ENCODE data around the gene TMED10.

TMED10 gene

DNA sequence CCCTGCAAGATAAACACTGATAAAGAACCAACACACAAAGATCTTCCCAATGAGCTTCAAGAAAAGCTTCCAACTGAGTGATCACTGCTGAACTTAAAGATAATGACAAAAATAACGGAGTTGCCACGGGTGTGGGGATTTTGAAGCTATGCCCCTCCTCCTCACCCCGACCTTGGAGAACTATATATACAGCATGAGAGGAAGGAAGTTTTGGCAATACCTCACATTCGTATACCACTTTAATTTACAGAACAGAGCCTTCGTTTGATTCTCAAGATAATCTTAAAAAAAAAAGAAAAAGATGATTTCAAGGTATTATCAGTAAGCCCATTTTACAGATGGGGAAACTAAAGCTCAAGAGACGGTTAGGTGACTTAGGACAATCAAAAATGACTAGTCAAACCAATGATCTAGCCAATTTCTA is 50.3 kb downstream of the TMED10 start:
- DNase-seq: peak; percentile 55 to 67 (median 62)

DNA sequence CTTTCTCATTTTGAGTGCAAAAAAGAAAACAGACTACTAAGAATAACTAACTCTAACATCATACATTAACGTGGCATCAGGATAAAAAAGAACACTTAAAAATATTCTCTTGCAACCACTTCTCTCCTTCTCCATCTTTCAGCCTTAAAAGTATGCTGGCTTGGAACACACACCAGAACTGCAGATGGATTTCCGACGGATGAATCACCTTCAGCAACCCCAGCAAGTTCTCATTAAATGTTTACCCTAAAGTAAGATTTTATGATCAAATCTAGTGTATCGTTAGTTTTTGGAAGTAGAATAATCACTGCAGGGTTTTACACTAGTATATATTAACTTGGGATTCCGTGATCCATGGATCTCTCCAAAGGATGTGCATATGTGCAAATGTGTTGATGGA is 50.8 kb downstream of the TMED10 start:
- peak in 1 of 3 donors; percentile 45 for DNase-seq

DNA sequence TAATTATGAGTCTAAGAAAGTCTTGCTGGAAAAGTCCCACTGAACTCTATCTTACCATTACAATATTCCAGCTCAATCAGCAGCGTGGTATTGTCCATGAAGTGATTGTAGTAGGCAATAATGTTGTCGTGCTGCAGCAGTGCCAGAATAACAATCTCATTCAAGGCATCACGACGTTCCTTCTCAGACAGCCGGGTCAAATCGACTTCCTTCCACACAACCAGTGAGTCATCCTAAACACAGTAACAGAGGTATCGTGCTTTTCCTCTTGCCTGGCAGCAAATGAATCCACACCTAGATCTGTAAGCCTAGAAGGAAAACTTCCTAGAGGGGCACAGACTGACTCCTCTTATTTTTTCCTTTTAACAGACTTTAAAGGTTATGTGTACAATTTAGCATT is 52.4 kb downstream of the TMED10 start:
- peak; percentile 62 to 79 (median 74) for DNase-seq

DNA sequence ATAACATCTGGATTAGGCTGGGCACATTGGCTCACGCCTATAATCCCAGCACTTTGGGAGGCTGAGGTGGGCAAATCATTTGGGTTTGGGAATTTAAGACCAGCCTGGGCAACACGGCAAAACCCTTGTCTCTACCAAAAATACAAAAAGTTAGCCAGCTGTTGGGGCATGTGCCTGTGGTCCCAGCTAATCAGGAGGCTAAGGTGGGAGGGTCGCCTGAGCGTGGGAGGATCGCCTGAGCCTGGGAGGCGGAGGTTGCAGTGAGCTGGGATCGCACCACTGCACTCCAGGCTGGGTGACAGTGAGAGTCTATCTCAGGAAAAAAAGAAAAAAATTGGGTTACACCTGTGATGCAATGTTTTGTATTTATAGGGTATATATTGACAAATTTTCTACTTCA is 54.9 kb downstream of the TMED10 start:
- DNase-seq: no peak

DNA sequence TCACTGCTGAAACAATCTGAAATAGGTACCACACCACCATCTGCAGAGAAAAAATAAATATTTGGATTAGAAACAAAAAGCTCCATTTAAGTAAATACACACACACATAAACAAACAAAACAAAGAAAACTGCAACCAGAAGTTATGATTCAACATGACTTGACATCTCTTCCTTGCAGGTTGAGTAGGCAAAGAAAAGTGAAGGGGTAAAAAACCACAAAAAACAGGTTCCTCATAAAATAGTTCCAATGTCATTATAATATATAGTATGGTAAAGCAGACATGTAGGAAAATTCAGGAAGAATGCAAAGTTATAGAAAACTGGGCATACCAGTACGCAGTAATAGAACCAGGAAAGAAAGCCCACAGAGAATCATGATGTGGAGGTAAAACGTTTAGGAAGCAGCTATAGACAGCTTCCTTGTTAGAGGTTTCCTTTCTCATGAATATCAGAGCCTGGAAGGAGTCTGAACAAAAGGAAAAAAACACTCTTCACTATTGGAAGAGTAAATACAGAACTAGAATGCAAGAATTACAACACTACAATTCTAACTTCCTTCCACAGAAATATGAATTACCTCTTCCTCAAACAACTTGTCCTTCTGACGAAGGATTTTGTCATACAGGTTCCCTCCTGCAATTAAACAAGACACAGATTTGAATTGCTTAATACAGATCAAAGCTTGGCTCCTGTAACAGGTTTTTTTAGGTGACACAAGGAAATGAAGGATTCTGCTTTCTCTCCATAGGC is 55.7 kb downstream of the TMED10 start:
- DNase-seq: peak; percentile 28 to 68 (median 59)

DNA sequence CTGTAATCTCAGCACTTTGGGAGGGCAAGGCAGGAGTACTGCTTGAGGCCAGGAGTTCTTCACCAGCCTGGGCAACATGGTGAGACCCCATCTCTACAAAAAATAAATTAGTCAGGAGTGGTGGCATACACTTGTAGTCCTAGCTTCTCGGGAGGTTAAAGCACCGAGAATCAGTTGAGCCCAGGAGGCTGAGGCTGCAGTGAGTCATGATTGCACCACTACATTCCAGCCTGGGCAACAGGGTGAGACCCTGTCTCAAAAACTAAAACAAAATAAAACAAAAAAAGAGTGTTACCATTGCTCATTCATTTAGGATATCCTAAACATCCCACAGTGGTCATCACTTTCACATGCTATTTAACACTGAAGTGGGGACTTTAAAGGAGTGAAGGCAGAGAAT is 57.4 kb downstream of the TMED10 start:
- no peak for DNase-seq

DNA sequence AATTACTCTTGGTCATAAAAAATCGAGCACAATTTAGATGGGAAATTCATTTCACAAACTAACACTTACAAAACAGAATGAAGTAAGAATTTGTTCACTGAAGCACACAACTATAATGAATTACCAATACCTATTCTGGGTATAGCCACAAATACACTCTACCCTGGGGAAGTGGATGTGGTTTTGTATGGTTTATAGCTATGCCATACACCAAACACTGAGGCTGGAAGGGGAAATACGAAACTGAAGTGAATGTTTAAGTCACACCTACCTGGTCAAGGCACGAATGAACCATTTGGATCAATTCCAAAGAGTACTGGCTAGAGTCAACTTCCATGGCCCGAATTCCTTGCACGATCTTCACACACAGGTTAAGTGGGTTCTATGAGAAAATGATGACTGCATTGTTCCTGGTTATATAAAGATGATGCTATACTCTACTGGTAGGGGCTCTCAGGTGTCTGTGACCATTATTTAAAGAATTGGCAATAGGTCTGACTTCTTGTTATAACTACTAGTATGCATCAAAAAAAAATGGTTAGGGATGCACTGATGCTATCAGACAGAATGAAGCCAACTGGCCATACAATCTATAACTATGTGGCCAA is 62.4 kb downstream of the TMED10 start:
- no peak for DNase-seq

DNA sequence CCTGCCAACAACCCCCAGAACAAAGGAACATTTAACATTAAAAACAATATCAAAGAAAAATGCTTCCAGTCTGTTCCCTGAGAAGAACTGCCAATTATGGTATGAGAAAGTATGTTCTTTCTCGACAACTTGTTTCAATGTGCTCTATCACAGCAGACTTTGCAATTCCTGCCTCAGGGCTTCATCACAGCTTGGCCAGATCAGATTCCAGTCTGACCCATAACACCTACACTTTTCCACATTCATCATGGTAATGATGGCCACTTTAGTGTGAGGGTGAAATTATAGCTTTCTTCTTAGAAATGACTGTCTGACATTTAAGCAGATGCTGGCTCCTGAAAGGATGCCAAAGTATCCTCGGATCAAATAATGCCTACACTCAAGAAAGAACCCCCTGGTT is 66.5 kb downstream of the TMED10 start:
- no peak for DNase-seq

DNA sequence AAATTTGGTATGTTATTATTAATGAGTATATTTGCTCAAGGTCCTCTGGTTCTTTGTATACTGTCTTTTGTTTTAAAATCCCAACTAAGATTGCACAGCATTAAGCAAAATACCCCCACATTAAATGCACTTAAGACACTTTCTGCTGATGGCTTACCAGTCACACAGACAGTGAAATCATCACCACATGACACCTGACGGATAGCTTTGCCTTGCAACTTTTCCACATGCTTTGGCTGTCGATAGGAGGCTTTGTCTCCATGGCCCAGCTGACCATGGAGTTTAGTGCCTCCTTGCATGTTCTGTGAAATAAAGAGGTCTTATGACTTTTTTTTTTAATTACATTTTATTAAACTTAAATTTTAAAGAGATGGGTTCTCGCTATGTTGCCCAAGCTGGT is 69.2 kb downstream of the TMED10 start:
- no peak for DNase-seq

DNA sequence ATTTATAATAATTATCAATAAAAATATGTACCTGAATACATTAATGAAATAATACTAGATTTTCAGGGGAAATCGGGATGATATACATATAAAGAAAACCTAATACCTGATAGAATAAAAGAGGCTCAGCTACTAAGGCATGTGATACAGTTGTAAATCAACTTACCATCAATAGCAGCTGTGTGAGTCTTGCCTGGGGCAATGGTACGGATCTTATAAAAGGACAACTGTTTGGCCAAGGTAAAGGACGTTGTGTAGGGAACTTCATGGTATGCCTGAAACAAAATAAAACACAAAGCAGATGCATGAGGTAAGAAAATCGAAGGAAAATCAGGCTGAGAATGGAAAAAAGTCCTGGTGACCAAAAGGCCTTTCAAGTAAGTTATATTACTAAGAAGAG is 74.9 kb downstream of the TMED10 start:
- DNase-seq: no peak

DNA sequence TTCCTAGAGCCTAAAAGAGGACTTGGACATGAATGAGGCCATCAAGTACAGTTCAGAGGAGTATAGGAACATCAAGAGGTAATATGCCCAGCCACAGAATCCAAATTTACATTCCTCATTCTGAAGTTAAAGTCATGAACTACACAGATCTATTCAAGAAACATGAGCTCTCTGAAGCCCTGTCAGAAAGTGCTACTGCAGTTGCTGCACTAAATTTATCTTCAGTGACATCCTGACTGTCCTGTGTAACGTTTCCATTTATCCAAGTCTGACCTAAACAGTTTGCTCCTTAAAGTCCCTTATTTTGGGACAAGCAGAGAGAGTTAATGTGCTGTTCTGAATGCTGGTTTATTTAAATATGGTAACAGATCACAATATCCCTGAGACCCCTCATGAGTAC is 77.7 kb downstream of the TMED10 start:
- DNase-seq: no peak

DNA sequence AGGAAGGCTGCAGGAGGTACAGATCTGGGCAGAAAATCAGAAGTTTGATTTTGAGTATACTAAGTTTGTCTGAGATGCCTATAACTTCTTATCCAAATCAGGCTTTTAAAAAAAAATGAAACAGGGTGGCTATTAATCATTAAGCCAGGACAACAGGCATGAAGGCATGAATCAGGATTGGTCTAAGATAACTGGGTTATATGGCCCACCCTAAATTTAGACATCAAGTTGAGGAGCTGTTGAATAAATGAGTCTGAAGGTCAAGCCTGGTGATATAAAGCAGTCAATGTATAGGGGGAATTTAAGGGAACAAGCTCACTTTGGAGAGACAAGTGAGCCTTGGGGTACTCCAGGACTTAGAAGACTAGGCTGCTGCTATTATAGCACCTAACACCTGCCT is 78.2 kb downstream of the TMED10 start:
- DNase-seq: no peak

DNA sequence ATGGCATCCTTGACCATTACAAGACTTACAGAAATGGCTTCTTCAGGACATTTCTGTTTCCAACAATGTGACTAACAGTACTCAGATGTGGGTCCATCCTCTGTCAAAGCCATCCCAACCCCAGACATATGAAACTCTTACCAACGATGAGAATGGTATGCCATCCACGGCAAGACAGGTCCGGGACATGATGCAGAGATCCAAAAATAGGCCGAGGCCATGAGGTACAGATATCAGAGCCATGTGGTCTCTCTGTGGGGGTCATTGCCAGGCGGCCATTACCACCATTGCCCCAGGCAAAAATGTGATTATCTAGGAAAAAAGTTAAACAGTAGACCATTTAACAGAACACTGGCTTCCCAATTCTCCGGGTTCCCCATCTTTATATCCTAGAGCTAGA is 79.5 kb downstream of the TMED10 start:
- no peak for DNase-seq

DNA sequence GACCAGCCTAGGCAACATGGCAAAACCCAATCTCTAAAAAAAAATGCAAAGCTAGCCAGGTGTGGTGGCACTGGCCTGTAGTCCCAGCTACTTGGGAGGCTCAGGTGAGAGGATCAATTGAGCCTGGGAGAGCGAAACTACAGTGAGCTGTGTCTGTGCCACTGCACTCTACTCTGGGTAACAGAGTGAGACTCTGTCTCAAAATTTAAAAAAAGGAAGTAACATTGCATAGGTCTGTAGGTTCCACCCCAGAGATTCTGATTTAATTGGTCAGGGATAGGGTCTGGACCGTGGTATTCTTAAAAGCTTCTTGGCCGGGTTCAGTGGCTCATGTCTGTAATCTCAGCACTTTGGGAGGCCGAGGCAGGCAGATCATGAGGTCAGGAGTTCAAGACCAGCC is 80.7 kb downstream of the TMED10 start:
- DNase-seq: no peak

DNA sequence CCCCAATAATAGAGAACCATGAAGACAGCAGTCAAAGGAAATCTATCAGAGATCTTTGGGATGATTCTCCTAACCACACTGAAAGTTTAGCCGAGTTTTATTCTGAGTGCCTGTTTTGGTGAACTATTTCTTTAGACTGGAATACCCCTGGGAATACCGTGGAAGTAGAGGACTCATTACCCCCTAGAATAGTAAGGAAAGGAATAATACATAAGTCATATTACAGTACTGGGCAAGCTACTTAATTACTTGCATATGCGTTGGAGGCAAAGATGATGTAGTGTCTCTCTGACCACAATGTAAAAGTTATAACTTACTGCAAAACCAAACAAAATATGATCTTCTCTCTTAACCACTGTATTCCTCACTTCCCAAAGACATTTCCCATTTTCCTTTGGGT is 81.5 kb downstream of the TMED10 start:
- DNase-seq: no peak

DNA sequence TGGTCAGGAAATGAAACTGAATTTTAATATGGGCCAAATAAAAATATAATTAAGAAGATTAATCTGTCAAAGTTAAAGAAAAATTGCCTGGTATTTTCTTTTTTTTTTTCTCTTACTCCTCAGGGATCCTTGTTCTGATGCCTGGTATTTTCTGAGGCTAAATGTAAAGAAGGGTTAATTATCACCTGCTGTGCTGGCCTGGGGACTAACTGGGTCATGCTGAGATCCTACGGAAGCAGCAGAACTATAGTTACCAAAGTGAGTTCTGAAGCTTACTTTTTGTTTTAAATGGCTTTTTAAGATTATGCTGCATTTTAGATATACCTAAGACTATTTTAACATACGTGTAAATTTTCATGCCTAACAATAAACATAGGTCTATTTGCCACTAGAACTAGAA is 83.7 kb downstream of the TMED10 start:
- no peak for DNase-seq

DNA sequence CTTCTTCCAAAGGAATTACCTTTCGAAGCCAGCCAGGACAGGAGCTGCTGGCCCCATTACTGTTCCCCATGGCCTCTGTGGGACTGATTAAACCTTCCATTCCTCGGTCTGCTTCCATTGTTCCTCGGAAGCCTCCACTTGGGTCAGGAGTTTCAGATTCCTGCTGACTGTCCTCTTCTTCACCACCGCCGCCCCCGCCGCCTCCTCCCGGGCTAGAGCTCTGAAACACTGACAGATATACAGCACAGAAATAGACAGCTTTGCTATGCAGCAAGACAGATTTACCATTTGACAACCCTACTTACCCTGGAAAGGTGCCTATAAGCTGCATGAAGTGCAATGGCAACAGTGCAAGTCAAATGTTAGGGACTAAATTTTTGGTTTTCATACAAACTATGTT is 85.2 kb downstream of the TMED10 start:
- DNase-seq: no peak

DNA sequence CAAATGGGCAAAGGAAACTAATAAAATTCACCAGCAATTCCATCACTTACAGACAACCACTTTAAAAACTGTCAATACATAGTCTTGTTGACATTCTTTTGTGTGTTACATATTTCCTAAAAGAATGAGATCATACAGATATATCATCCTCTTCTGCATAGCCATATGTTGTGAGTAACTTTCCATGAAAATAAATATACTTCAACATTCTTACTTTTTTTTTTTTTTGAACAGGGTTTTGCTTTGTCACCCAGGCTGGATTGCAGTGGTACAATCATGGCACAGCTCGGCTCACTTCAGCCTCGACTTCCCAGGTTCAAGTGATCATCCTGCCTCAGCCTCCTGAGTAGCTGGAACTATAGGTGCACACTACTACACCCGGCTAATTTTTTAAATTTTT is 86.1 kb downstream of the TMED10 start:
- no peak for DNase-seq

DNA sequence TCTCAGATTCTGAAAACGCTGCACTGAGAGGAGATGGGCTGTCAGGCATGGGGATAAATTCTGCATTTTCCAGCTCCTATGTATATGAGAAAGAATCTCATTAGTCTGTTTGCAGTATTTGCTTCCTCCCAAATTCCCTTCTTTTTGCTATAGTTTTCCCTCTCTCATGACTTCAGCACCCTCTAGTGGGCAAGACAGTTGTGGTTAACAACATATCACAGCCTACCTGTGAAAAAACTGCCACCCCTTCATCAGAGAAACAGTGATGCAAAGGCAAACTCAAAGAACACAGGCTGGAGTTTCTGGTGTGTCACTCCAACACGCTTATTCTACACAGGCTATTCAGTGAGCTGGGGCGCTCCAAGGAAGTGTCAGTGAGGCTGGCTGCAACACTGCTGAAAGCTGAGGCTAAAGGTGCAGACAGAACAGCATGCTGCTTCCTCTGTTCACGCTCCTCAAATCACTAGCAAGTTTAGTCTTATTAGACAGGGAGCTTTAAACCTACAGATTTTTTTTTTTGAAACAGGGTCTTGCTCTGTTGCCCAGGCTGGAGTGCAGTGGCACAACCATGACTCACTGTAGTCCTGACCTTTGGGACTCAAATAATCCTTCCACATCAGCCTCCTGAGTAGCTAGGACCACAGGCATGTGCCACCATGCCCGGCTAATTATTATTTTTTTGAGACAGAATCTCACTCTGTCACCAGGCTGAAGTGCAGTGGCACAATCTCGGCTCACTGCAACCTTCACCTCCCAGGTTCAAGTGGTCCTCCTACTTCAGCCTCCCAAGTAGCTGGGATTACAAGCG is 87.6 kb downstream of the TMED10 start:
- DNase-seq: peak; percentile 72 to 81 (median 80)

DNA sequence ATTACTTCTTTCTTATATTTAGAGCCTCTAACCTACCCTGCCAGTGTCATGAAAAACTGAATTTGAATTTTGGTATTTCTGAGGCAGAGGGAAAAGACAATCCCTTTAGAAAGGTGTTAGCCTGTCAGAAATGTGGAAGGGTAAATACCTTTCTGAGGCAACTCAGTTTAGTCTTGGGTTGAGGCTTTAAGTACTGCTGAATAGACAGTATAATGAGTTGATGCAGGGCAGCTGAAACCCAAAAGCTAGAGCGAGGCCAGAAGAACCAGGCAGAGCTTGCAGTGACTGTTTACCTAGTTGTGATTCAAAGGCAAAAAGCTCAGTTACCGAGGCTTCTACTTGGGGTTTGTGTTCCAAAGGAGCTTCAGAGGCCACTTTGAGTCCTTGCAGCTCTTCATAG is 88.3 kb downstream of the TMED10 start:
- no peak for DNase-seq

DNA sequence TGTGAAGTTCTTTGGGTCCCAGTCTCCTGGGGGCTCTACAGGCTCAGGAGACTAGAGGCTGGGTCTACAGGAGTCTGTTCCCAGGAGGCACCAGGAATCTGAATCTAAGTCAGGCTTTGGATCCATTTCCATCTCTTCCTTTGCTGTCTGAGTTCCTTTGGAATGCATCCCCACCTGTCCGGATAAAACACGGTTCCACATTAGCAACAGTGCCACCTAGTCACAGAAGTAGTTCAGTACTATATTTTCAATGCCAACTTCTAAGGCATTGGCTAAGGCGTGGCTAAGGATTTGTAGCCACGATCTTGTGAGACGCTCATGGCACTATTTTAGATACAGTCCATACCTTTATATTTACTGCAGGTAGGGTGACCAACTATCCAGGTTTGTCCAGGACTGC is 91.9 kb downstream of the TMED10 start:
- DNase-seq: no peak

DNA sequence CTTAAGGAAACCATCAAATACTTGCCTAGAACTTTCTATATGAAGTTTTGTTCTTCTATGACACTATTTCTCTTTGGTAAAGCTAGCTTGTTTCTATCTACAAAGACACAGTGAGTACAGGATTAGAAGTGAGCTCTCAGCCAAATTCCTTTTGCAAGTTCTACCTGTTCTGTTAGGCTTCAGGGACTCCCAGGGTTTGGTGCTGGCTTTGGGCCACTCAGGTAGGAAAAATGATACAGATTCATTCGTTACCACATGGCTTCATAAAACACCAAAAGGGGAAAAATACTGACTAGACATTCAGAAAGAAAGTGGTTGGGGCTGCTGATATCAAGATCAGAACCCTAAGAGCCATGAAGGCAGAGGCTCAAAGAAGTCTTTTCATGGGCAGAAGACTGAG is 93.1 kb downstream of the TMED10 start:
- DNase-seq: no peak

DNA sequence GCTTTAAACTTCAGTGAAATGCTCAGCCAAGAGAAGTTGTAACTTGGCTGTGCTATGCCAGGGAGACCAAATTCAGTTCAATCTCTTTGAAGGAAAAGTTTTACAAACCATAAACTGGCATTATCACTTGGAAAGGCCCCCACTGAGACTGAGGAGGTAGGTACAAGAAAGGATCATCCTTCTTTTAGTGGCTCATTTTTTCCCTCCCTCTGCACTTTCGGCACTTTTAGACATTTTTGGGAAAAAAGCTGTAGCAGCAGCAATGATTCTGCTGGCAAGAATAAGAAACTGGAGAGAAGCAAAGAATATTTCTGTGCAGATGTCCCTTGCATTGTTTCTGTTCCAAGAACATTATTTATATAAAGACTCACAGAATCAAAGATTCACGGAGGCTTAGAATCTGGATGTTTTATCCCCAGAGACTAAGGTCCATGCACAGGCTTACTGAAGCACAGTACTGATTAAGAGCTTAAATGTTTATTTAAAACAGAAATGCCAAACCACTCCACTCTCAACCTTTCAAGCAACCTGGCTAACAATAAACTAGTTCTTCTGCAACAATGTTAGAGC is 94.7 kb downstream of the TMED10 start:
- no peak for DNase-seq

Data from suppressor macrophage treated with lipopolysaccharide for 1 hour (primary cell).